IPS DF 4.7 (cell line): ENCODE data around the gene NCOA6.
A peak's percentile ranks its signal among the peaks of the same experiment; 100 is the strongest.

Experiments used
- DNase-seq: peaks from one replicate; pipeline ENCODE4 v3.0.0-alpha.2; 2013; ENCODE audit warnings: low spot score; ENCODE audit errors: extremely low read depth

The NCOA6 gene

DNA sequence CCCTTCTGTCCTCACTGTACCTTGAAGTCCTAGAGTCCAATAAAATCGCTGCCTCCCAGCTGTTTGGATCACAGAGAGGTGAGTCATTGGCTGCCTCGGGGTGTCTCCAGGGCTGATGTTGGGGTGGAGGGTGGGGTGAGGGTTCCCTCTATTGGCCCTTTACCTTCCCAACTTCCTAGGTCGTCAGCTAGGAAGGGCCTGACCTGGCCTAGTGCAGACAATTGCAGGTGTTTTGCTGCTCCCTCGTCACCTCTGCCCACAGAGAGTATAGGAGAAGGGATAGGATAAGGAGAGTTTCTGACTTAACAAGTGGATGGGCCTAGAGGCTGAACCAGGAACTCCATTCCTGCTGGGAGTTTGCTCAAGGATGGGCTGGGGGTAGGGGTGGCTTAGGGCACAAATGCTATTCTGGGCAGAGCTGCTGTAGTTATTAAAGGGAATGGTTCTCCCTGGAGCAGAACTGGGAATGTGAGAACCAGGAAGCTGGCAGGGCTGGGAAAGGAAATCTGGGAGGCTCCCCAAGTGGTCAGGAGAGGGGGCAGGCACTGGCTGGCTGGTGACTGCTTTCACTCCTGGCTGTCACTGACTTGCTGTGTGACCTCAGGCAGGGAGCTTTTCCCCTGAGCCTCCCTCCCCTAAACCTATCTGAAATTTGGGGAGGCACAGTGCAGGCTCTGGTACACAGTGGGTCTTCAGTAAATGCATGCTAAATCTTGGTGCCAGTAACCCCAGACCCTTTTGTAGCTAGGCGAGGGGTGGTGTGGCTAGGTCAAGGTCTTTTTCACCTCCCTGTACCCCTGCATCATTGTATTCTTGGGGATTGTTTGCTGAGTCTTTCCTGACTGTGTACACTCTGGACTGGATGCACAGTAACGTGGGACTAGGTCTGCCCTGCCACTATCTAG is 119.8 kb downstream of the NCOA6 start:
- no peak for DNase-seq

DNA sequence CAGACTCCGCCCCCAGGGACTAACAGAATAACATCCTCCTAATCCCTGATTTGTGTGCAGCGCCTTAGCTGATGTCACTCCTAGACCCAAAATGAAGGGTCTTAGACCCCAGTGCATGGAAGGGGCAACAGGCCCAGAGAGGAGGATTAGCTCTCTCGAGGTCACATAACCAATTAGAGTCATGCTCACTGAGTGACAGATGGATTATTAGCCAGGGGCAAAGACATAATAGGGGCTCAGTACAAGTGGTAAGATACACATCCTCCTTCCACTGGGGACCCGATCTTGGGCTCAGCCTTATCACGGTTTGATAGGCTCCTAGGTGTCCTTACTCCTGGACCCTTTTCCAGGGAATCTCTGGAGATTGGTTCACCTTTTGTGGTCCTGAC is 120.4 kb downstream of the NCOA6 start:
- DNase-seq: no peak

DNA sequence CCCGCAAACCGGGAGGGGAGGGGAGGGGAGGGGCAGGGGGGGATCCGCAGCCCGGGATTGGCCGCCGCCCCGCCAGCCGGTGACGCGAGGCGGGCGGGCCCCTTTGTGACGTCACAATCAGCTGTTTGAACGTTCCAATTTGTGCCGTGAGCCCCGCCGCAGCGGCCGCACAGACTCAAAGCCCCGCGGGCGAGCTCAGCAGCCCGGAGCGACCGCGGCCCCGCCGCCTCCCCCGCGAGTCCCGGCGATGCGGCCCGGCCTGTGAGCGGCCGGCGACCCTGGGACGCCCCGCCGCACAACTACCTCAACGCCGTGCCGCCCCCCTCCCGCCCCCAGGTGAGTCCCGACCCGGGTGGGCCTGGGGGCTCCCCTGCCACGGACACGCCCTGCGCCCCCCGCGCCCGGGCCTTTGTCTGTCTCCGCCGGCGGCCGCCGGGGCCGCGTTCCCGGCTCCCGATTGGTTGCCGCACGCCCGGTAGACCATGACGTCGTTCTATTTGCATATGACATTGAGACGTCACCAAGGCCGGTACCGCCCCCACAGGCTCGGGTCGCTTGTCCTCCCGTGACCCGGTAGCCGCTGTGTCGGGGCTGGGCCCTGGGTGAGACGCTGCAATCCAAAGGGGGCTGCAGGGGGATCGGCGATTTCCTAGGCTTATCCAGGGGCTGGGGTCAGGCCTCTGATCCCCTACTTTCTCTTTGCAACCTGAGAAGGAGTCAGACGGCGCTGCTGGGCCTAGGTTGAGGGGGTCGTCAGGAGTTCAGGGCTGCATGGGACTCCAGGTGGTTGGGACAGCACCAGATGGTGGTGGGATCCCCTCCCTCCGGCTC is 121.1 kb downstream of the NCOA6 start, which contains the start of gene TP53INP2:
Gene TP53INP2, plus strand, starts transcription at position 168 of the 831 bp plus-strand sequence. CDS start 4,396 bp downstream, outside the sequence.
- DNase-seq: no peak

DNA sequence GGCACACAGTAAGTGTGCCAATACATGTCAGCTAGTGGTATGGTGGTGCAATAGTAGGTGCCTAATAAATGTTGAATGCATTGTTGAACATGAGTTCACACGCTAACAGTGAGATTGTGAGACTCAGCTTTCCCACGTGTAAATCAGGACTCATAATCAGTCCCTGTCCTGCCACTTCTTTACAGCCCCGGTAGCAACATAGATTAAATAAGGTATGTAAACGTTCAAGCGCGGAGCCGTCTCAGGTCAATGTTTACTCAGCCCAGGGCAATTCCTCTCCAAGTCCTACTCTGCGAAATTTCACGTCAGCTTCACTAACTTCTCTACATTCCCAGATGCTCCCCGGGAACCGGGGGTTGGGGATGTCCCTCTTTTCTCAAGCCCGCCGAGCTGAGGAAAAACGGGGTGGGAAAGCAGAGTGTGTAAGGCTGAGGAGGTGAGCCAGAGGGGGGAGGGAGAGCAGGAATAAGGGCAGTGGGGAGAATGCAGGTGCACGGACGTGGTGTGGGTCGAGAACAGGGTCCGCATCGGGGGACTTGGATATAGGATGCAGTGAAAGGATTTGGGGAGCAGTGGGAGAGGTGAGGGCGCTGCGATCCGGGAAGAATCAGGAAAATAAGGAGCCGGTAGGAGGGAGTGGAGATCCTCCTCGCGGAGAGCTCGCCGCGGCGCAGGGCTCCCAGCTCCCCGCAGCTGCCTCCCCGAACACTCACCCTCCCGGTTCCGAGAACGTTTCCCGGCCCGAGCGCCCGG is 121.9 kb downstream of the NCOA6 start:
- DNase-seq: no peak

DNA sequence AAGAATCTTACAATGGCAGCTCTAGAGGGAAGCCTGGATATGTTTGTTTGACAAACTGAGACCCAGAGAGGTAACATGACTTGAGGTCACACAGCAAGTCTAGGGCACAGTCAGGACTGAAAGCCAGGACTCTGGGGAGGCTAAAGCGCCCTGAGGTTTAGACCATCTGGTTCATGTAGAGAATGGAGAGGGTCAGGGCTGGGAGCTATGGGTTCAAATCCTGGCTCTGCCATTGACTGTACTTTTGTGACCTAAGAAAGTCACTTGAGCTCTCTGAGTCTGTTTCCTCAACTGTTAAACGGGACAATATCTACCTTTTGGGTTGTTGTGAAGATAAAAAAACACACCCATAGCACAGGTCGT is 122.4 kb downstream of the NCOA6 start:
- no peak for DNase-seq

DNA sequence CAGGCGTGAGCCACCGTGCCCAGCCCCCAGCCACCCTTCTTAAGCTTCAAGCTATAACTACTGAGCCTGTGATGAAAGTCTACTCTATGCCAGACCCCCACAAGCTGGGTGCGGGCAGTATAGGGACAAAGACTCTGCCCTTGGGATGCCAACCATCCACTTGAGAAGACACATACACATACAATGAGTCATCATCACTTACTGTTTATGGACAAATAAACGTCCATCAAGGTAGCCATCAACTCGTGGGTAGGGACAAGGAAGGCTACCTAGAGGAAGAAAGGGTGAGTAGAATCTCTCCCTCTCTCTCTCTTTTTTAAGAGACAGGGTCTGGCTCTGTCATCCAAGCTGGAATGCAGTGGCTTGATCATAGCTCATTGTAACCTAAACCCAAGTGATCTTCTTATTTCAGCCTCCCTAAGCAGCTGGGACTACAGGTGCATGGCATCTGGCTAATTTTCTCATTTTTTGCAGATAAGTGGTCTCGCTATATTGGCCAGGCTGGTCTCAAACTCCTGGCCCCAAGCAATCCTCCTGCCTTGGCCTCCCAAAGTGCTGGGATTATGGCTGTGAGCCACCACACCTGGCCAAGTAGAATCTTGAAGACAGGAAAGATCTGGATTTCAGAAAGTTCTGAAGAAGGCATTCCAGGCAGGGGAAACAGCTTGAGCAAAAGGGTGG is 123.9 kb downstream of the NCOA6 start:
- DNase-seq: no peak

DNA sequence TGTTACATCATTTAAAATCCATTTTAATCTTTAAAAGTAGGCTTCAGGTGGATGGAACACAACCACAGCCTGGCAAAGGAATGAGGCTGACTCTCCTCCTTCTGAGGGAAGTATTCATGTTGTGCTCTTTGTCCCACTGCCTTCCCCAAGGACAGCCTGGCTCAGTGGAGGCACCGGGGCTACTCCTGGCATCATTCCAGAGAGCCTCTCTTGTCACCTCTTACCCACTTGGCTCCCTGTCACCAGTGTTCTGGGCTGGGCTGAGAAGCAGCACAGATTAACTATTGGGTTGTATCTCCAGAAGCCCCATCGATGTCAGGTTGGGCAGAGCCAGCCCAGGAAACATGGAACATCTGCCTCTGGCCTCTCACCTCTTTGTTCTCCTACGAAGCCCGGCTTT is 132.0 kb downstream of the NCOA6 start:
- DNase-seq: no peak

DNA sequence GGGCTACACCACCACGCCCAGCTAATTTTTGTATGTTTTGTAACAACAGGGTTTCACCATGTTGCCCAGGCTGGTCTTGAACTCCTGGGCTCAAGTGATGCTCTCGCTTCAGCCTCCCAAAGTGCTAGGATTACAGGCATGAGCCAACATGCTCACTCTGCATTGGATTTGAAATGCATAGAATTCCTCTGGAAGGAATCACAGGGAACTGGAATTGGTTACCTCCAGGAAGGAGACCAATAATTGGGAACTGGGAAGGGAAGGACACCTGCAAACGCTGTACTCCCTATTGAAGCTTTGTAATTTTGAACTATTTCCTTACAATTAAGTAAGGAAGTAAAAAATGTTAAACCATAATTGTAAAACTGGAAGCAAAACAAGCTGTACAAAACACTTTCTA is 133.6 kb downstream of the NCOA6 start:
- no peak for DNase-seq

DNA sequence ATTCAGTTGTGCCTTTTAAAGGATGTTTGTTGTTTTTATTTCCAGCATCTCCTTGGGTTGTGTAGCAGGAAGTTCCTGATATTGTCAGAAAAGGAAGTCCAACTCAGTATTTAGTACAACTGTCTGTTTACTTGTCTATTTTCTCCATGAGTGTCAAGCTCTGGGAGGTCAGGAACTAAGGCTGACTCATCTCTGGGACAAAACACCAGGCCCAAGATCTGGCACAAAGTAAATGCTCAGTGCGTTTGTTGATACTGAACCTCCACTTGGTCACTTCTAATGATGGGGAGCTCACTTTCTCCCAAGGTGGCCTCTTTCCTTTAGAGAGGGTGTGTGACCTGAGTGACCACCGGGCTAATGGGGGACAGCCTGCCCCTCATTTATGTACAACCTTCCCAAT is 136.0 kb downstream of the NCOA6 start:
- DNase-seq: no peak

DNA sequence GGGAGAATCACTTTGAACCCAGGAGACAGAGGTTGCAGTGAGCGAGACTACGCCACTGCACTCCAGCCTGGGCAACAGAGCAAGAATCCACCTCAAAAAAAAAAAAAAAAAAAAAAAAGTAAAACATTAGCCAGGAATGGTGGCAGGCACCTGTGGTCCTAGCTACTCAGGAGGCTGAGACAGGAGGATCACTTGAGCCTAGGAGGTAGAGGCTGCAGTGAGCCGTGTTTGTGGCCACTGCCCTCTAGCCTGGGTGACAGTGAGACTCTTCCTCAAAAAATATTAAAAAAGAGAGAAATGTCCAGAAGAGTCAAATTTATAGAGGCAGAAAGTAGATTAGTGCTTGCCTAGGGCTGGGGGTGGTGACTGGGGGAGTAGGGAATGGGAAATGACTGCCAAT is 141.8 kb downstream of the NCOA6 start:
- DNase-seq: no peak

DNA sequence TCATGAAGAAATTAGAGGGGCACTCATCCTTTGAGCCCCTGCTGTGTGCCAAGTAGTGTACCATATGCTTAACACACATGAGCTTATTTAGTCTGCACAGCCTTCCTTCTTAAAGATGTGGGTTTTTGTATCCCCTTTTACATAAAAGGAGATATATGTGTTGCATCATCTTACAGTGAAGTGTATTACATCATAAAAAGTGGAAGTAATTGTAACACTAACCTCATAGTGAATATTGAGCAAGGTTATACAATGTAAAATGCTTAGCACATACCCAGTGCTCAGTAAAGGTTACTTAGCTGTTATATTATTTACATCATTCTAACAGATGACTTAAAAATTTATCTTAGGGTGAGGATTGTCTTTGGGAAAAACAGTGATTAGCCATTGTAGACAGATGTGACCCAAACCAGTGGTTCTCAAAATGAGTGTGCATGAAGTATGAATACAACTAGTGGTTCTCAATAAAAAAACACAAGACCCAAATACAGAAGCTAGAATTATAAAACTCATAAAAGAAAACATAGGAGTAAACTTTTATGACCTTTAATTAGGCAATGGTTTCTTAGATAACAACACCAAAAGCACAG is 144.8 kb downstream of the NCOA6 start:
- no peak for DNase-seq

DNA sequence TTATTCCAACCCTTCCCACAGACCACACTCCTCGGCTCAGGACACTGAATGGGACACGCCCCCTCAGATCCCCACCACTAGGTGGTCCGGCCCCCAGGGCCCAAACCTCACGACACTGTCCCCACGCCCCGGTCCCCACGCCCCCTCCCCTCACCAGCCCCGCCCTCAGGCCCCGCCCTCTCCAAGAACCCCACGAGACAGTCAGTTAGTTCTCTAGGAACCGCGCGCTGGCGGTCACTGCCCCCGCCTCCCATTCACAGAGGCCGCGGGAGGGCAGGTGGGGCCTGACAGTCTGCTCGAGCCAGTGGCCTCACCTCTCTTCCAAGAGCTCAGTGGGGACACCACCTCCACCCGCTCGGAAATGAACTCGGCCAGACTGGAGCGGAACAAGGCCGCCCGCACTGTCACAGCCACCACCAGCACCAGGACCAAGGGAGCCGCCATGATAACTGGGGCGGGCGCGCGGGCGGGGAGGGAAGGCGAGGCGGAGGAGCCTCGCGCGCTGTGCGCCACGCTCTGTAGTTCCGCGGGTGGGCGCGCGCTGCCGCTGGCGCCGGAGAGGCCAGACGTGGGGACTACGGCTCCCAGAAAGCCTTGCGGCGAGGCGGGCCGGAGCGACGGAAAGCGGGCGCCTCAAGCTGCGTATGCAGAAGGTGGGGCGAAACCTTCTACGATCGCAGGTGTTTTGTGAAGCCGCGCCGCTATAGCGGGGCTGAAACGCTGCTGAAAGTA is 148.6 kb downstream of the NCOA6 start, which contains the start of gene PIGU:
Gene PIGU, minus strand, starts transcription at position 451 of the 732 bp plus-strand sequence. Its CDS starts 7 bp downstream, at position 444.
- DNase-seq: peak; percentile 82

DNA sequence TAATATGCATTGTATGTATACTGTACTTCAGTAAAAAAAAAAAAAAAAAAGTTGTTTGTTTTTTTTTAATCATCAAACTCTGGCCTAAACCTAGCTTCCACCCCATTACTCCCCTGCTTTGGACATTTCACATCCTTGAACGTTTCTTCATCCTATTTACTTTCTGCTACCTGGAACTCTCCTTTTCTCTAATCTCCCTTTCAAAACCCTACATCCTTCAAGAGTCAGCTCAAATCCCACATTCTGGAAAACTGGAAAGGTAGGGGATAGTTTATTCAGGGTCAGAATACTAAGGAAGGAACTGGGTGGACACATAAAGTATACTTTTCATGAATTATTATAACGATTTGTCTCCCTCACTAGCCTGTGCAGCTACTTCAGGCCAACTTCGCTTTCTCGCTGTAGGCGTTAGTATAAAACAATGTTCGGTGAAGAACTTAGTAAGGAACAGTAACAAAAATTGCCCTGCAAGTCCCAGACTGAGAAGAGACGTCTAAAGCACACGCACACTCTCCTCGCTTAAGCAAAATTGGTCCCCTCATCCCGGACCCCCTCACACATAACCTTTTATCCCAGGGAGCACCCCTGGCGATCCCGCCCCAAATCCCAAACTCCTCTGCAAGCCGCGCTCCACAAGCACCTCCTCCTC is 149.3 kb downstream of the NCOA6 start:
- no peak for DNase-seq

DNA sequence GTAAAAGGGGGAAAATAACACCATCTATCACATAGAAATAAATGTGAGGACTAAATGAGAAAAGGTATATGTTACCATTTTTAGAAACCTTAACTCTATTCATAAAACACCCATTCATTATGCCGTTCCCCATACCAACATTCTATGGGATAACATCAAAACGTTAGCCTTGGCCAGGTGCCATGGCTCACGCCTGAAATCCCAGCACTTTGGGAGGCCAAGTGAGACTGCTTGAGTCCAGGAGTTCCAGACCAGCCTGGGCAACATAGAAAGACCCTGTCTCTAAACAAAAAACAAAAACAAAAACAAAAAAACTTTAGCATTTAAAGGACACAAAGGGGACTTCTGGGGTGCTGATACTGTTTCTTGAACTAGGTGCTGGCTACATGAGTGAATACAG is 149.9 kb downstream of the NCOA6 start:
- DNase-seq: no peak

DNA sequence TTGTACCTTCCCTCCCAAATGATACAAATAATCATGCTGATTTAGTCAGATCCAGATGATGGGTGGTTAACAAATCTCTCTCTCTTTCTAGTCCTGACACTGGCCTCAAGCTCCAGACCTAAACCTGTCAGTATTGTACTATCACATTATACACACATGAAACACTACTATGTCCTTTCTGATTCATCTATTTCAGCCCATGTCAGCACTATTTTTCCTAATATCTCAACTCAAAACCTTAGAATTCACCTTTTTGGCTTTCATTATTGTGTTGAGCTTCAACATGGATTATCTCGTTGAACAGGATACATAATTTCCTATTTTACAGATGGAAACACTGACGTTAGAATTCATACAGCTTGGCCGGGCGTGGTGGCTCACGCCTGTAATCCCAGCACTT is 152.0 kb downstream of the NCOA6 start:
- DNase-seq: no peak

DNA sequence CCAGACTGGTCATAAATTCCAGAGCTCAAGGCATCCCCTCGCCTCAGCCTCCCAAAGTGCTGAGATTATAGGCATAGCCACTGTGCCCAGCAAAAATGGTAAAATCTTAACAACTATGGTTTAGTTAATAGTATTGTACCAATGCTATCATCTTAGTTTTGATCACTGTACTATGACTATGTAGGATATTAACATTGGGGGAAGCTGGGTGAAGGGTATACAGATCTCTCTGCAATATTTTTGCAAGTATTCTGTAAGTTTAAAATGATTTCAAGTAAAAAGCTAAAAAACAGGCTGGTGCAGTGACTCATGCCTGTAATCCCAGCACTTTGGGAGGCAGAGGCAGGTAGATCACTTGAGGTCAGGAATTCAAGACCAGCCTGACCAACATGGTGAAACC is 156.4 kb downstream of the NCOA6 start:
- no peak for DNase-seq
